Adrenal gland (tissue), 5 donors: ENCODE data around the gene SCG2.

Experiments
- CTCF ChIP-seq, 6 experiments: fragments of 450-650 bp in 4 of 6; fragments of 200-600 bp in 2 of 6; sonication (generic) in 1 of 6; IDR thresholded peaks; 1 replicate in 5 of 6; 2 replicates in 1 of 6; pipeline versions ENCODE4 v1.5.1 to v1.8.0; 2016 to 2021; ENCODE audit warnings: antibody characterized with exemption in 6 of 6, mild to moderate bottlenecking in 2 of 6, moderate library complexity in 1 of 6
- POLR2A ChIP-seq, 2 donors: fragments of 450-650 bp; IDR thresholded peaks; one replicate each; pipeline ENCODE4 v1.6.1; 2017; ENCODE audit warnings: antibody characterized with exemption in 2 of 2, mild to moderate bottlenecking in 2 of 2, moderate library complexity in 1 of 2
- donor health status: DM: no; HTN: no; CAD: no.

GRCh38 chr2:223606946-223607345 is 4.8 kb upstream of the SCG2 start:
- TF ChIP-seq CTCF (IDR thresholded peaks at IDR 0.05) (no peak), POLR2A (IDR thresholded peaks at IDR 0.05) (no peak)
